Measurements from ENCODE around the gene ALDH3A2.

- TF ChIP-seq SRF (IDR thresholded peaks at IDR 0.05; ENCODE audit: low read depth, low read length): no peak
- TF ChIP-seq SP1 (IDR thresholded peaks at IDR 0.05; ENCODE audit: low read depth, low read length): no peak
- TF ChIP-seq MAX (IDR thresholded peaks at IDR 0.05): no peak
- no peak for TF ChIP-seq POLR2AphosphoS5 (IDR thresholded peaks at IDR 0.05; ENCODE audit: low read depth, low read length)
- TF ChIP-seq EZH2 (IDR thresholded peaks at IDR 0.05; ENCODE audit: low read depth, low read length, severe bottlenecking): no peak
- no peak for TF ChIP-seq ZNF274 (IDR thresholded peaks at IDR 0.05; ENCODE audit: borderline replicate concordance, extremely low read depth, low read length)
- TF ChIP-seq CTCF (IDR thresholded peaks at IDR 0.05; ENCODE audit: control extremely low read depth in 1 of 3, insufficient read depth in 1 of 3, low read depth in 1 of 3, low read length in 3 of 3): no peak
- no peak for TF ChIP-seq HDAC6 (IDR thresholded peaks at IDR 0.05; ENCODE audit: low read depth, low read length)
- TF ChIP-seq TCF12 (IDR thresholded peaks at IDR 0.05; ENCODE audit: low read depth, low read length): no peak
- TF ChIP-seq CHD1 (IDR thresholded peaks at IDR 0.05; ENCODE audit: low read depth, low read length): no peak
- TF ChIP-seq NRF1 (IDR thresholded peaks at IDR 0.05; ENCODE audit: low read depth, low read length): no peak
- TF ChIP-seq TAF7 (optimal IDR thresholded peaks at IDR 0.05; ENCODE audit: borderline replicate concordance, low read depth, low read length): no peak
- no peak for TF ChIP-seq POLR2A (IDR thresholded peaks at IDR 0.05; ENCODE audit: control extremely low read depth in 1 of 2, low read depth in 2 of 2, low read length in 2 of 2)
Measured at GRCh38 chr17:19724501-19725420, 76.2 kb downstream of the ALDH3A2 start.

All from H1 (cell line).